IMR-90 (cell line): ENCODE results near the gene CDC73.

Experiments
- BHLHE40 ChIP-seq: fragments of 150-350 bp; IDR thresholded peaks from 2 replicates; pipeline ENCODE4 v1.6.1; 2016; ENCODE audit warnings: mild to moderate bottlenecking, low read depth, low read length
- MAZ ChIP-seq: IDR thresholded peaks from 2 replicates; pipeline ENCODE4 v1.6.1; 2012; ENCODE audit warnings: low read depth, mild to moderate bottlenecking, low read length, improper control_type of control experiment, moderate library complexity, borderline replicate concordance
- POLR2A ChIP-seq: IDR thresholded peaks from 2 replicates; pipeline ENCODE4 v1.6.1; 2012; ENCODE audit warnings: mild to moderate bottlenecking, low read depth, low read length
- RAD21 ChIP-seq: IDR thresholded peaks from 2 replicates; pipeline ENCODE4 v1.6.1; 2012; ENCODE audit warnings: low read length, improper control_type of control experiment
- RFX5 ChIP-seq: IDR thresholded peaks from 2 replicates; pipeline ENCODE4 v1.8.0; 2012; ENCODE audit warnings: low read depth, mild to moderate bottlenecking, low read length, moderate library complexity
- TF ChIP-seq, protein P1 (sequence below): conservative IDR thresholded peaks from 2 replicates; pipeline ENCODE4 v1.5.1; 2012; ENCODE audit warnings: mild to moderate bottlenecking, low read depth, low read length, improper control_type of control experiment

DNA sequence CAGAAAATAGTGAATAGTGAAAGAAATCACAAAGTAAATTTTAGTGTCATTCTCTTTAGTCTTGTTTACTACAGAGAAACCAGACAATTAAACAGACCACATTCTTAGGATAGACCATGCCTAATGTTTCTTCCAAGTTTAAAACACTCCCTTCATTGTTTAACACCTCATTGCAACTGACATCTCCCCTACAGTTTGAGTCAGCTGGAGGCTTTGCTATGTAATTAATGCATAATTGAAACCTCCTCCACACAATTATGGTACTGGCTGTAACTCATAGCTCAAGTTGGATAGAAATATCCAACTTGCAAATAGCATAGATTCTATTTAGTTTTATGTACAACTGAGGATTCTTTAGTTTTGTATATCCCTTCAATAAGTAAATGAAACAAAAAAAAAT lies 99.8 kb downstream of the CDC73 start:
- no peak for TF ChIP-seq RAD21
- TF ChIP-seq, protein P1, sequence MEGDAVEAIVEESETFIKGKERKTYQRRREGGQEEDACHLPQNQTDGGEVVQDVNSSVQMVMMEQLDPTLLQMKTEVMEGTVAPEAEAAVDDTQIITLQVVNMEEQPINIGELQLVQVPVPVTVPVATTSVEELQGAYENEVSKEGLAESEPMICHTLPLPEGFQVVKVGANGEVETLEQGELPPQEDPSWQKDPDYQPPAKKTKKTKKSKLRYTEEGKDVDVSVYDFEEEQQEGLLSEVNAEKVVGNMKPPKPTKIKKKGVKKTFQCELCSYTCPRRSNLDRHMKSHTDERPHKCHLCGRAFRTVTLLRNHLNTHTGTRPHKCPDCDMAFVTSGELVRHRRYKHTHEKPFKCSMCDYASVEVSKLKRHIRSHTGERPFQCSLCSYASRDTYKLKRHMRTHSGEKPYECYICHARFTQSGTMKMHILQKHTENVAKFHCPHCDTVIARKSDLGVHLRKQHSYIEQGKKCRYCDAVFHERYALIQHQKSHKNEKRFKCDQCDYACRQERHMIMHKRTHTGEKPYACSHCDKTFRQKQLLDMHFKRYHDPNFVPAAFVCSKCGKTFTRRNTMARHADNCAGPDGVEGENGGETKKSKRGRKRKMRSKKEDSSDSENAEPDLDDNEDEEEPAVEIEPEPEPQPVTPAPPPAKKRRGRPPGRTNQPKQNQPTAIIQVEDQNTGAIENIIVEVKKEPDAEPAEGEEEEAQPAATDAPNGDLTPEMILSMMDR, result no peak
- TF ChIP-seq POLR2A, result no peak
- no peak for TF ChIP-seq BHLHE40
- no peak for TF ChIP-seq RFX5
- no peak for TF ChIP-seq MAZ
